MM.1S (cell line): ENCODE measurements around the gene NCOA5.

Experiments
- DNase-seq: peaks from one replicate; pipeline ENCODE4 v3.0.0-alpha.2; 2015
- H2AFZ ChIP-seq: fragments of 300-600 bp; sonication (generic); 2 replicates; pipeline ENCODE4 v1.6.0; 2016; ENCODE audit warnings: antibody characterized with exemption, low read length
- H3F3A ChIP-seq: fragments of 300-600 bp; sonication (generic); 2 replicates; pipeline ENCODE4 v1.6.1; 2016; ENCODE audit warnings: mild to moderate bottlenecking, antibody characterized with exemption, low read length, moderate library complexity, mixed read lengths; ENCODE audit not compliant: insufficient read depth
- H3K27ac ChIP-seq: fragments of 300-600 bp; sonication (generic); 2 replicates; pipeline ENCODE4 v1.5.1; 2016; ENCODE audit warnings: mild to moderate bottlenecking, low read length
- H3K27me3 ChIP-seq: fragments of 300-600 bp; sonication (generic); replicated peaks from 2 replicates; pipeline ENCODE4 v1.6.0; 2016; ENCODE audit warnings: low read length; ENCODE audit not compliant: insufficient read depth
- H3K36me3 ChIP-seq: fragments of 300-600 bp; sonication (generic); replicated peaks from 2 replicates; pipeline ENCODE4 v1.6.1; 2016; ENCODE audit warnings: mild to moderate bottlenecking, low read length, mixed read lengths; ENCODE audit not compliant: insufficient read depth
- H3K4me1 ChIP-seq: fragments of 300-600 bp; sonication (generic); 2 replicates; pipeline ENCODE4 v1.6.1; 2016; ENCODE audit warnings: low read length, mixed read lengths
- H3K4me2 ChIP-seq: fragments of 300-600 bp; sonication (generic); 2 replicates; pipeline ENCODE4 v1.6.0; 2016; ENCODE audit warnings: low read depth, low read length
- H3K4me3 ChIP-seq: fragments of 300-600 bp; sonication (generic); 2 replicates; pipeline ENCODE4 v1.5.1; 2016; ENCODE audit warnings: low read length, mixed read lengths
- H3K79me2 ChIP-seq: fragments of 300-600 bp; sonication (generic); 2 replicates; pipeline ENCODE4 v1.6.1; 2016; ENCODE audit warnings: mixed run types, low read length, mixed read lengths
- H3K9ac ChIP-seq: fragments of 300-600 bp; sonication (generic); 2 replicates; pipeline ENCODE4 v1.6.1; 2016; ENCODE audit warnings: low read length, mixed read lengths
- H3K9me2 ChIP-seq: fragments of 300-600 bp; sonication (generic); replicated peaks from 2 replicates; pipeline ENCODE4 v1.6.1; 2016; ENCODE audit warnings: mild to moderate bottlenecking, low read length, mixed read lengths; ENCODE audit not compliant: insufficient read depth
- H3K9me3 ChIP-seq: fragments of 300-600 bp; sonication (generic); replicated peaks from 2 replicates; pipeline ENCODE4 v1.6.1; 2016; ENCODE audit warnings: mild to moderate bottlenecking, low read length, mixed read lengths; ENCODE audit not compliant: insufficient read depth
- H4K20me1 ChIP-seq: fragments of 300-600 bp; sonication (generic); 2 replicates; pipeline ENCODE4 v1.6.1; 2016; ENCODE audit warnings: mild to moderate bottlenecking, low read length, moderate library complexity, mixed read lengths; ENCODE audit not compliant: insufficient read depth
- CTCF ChIP-seq: fragments of 300-600 bp; sonication (generic); IDR thresholded peaks from 2 replicates; pipeline ENCODE4 v1.5.1; 2016; ENCODE audit warnings: antibody characterized with exemption, low read length, mixed read lengths
- EZH2 ChIP-seq: fragments of 300-600 bp; sonication (generic); optimal IDR thresholded peaks from 2 replicates; pipeline ENCODE3; 2017; ENCODE audit warnings: low read depth, mild to moderate bottlenecking, antibody characterized with exemption, low read length, mixed read lengths
- EZH2phosphoT487 ChIP-seq: fragments of 300-600 bp; sonication (generic); IDR thresholded peaks from 2 replicates; pipeline ENCODE4 v1.6.1; 2018; ENCODE audit warnings: antibody characterized with exemption, low read length

Gene NCOA5

GRCh38 chr20:46118481-46119020 is 28.8 kb upstream of the NCOA5 start:
- H3K9ac ChIP-seq = peak overlapping the region; percentile 37; the same call in 1 of the 2 replicates
- no peaks in the 10 kb centered on the region for H3K9me2 ChIP-seq
- H3K4me3 ChIP-seq = peak overlapping the region; percentile 63
- H3K4me2 ChIP-seq = peak overlapping the region; percentile 88
- H3F3A ChIP-seq = peaks cover 9% of the 10 kb centered on the region; the same call in 1 of the 2 replicates
- no peaks in the 10 kb centered on the region for H3K79me2 ChIP-seq
- H2AFZ ChIP-seq = peak overlapping the region; percentile 73
- H4K20me1 ChIP-seq = no peaks in the 10 kb centered on the region
- H3K4me1 ChIP-seq = peaks cover 29% of the 10 kb centered on the region
- no peaks in the 10 kb centered on the region for H3K36me3 ChIP-seq
- H3K9me3 ChIP-seq = no peaks in the 10 kb centered on the region
- DNase-seq = peak; percentile 27
- peaks cover 23% of the 10 kb centered on the region for H3K27me3 ChIP-seq
- H3K27ac ChIP-seq = no peak overlapping the region
- TF ChIP-seq EZH2 = no peak
- TF ChIP-seq CTCF = no peak
- TF ChIP-seq EZH2phosphoT487 = no peak

DNA sequence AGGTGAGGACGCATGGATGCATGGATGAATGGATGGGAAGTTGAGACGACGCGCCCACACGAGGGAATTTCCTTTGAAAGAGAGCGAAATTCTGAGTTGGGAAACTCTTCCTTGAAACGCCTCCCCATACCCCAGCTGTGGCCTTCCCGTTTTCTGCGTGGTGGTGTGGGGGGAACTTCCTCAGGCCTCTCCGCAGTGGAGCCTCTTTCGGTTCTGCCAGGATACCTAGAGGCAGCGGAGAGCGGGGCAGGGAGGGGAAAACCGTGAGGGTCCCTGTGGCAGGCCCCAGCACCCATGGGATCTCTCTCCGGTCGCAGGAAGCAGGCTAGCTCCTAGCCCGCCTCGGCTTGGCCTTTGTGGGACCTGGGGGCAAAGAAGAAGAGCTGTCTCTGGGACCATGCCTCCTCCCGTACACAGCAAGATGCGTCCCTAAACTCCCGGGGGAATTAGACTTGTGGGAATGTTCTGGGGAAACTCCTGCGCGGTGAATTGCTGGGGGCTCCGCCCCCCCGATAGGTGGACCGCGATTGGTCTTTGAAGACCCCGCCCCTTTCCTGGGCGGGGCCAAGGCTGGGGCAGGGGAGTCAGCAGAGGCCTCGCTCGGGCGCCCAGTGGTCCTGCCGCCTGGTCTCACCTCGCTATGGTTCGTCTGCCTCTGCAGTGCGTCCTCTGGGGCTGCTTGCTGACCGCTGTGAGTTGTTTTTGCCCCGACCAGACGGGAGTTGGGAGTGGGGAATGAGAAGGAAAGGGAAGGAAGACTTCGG is 28.1 kb upstream of the NCOA5 start, which contains the start of gene CD40:
TSS of gene CD40 (plus strand) at position 611 of the 764 bp plus-strand sequence. CDS start at position 641, 30 bp downstream.
- no peak within 1 kb of the TSS for H3K27ac ChIP-seq
- TF ChIP-seq EZH2 (no peak), EZH2phosphoT487 (no peak), CTCF (no peak)
- peak within 1 kb of the TSS; percentile 73 for H2AFZ ChIP-seq
- no peaks in the 10 kb centered on the region for H3K79me2 ChIP-seq
- peaks cover 9% of the 10 kb centered on the region; the same call in 1 of the 2 replicates for H3F3A ChIP-seq
- peak; percentile 74 for DNase-seq
- no peaks in the 10 kb centered on the region for H3K9me3 ChIP-seq
- no peaks in the 10 kb centered on the region for H4K20me1 ChIP-seq
- H3K9ac ChIP-seq = peak within 1 kb of the TSS; percentile 37; the same call in 1 of the 2 replicates
- no peaks in the 10 kb centered on the region for H3K36me3 ChIP-seq
- H3K27me3 ChIP-seq = peaks cover 30% of the 10 kb centered on the region
- H3K4me3 ChIP-seq = peak within 1 kb of the TSS; percentile 63
- peak within 1 kb of the TSS; percentile 88 for H3K4me2 ChIP-seq
- no peaks in the 10 kb centered on the region for H3K9me2 ChIP-seq
- H3K4me1 ChIP-seq = peaks cover 29% of the 10 kb centered on the region

DNA sequence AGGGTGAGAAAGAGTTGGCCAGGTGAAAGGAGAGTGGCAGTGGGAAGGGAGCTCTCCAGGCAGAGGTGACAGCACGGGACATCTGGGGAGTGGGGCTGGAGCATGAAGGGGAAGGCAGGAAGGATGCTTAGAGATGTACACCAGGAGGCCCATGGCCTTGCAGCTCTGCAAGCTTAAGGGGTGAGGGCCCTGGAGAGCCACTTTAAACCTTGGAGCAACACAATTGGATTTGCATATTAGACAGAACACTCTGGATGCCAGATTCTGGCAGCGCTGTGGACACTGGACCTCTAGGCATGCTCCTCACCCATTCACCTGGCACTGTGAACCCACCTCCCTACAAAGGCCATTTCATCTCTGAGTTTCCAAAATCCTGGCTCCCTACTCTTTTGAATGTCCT is 24.7 kb upstream of the NCOA5 start:
- Histone ChIP-seq H3K9me2 (no peaks in the 10 kb centered on the region), H3K9ac (no peak overlapping the region), H4K20me1 (no peaks in the 10 kb centered on the region), H2AFZ (no peak overlapping the region), H3K4me2 (no peak overlapping the region), H3K9me3 (no peaks in the 10 kb centered on the region), H3K4me3 (no peak overlapping the region), H3K79me2 (no peaks in the 10 kb centered on the region), H3K36me3 (no peaks in the 10 kb centered on the region), H3K27ac (no peak overlapping the region), H3K27me3 (peaks cover 49% of the 10 kb centered on the region), H3F3A (no peaks in the 10 kb centered on the region; the same call in none of the 2 replicates), H3K4me1 (peaks cover 18% of the 10 kb centered on the region)
- DNase-seq = no peak
- TF ChIP-seq CTCF (no peak), EZH2phosphoT487 (no peak), EZH2 (no peak)
